A172 (cell line): ENCODE results near the gene RAB44. TPM values are rescaled to one million over a fixed set of nuclear protein-coding genes. Genes with fewer than 3 reads are reported as not detected.
A peak's percentile ranks its signal among the peaks of the same experiment; 100 is the strongest.
"Not testable (repeated sequence)": the region's sequence is repeated elsewhere in the genome, so short reads cannot be mapped to it uniquely, and the experiment has no call there.

Experiments used
- DNase-seq: peaks from one replicate; pipeline ENCODE4 v3.0.0-alpha.2; 2015; ENCODE audit warnings: low spot score
- total RNA-seq: library from RNA; depleted of rRNA; stranded (reverse); fragments of >200 nt; shearing (Covaris generic); gene quantifications from 2 replicates; pipeline ENCODE4 v1.2.3, GENCODE V29; 2014

Gene RAB44
- total RNA-seq, 1 experiment from 2014 or later = not detected

GRCh38 chr6:36686668-36687513 lies 10.7 kb upstream of the RAB44 start:
- DNase-seq = no peak

GRCh38 chr6:36688063-36688738 lies 9.4 kb upstream of the RAB44 start:
- DNase-seq = no peak

- no peak for DNase-seq
Observed at GRCh38 chr6:36688739-36689075, 8.9 kb upstream of the RAB44 start.

GRCh38 chr6:36691011-36691410 lies 6.6 kb upstream of the RAB44 start:
- no peak for DNase-seq

- no peak for DNase-seq
Observed at GRCh38 chr6:36691612-36692011, 6.0 kb upstream of the RAB44 start.

- no peak for DNase-seq
Observed at GRCh38 chr6:36692220-36692619, 5.4 kb upstream of the RAB44 start.

GRCh38 chr6:36692861-36693702 lies 4.5 kb upstream of the RAB44 start:
- no peak for DNase-seq

GRCh38 chr6:36694616-36695015 lies 3.0 kb upstream of the RAB44 start:
- no peak for DNase-seq

- DNase-seq = no peak
Observed at GRCh38 chr6:36695414-36695813, 2.2 kb upstream of the RAB44 start.

GRCh38 chr6:36698196-36698595 lies 570 bp downstream of the RAB44 start:
- DNase-seq = no peak

- no peak for DNase-seq
Observed at GRCh38 chr6:36698871-36699271, 1.2 kb downstream of the RAB44 start.

GRCh38 chr6:36699348-36699747 lies 1.7 kb downstream of the RAB44 start:
- no peak for DNase-seq

- DNase-seq = no peak
Observed at GRCh38 chr6:36700071-36700812, 2.6 kb downstream of the RAB44 start.

- DNase-seq = no peak
Observed at GRCh38 chr6:36700831-36701230, 3.2 kb downstream of the RAB44 start.

GRCh38 chr6:36701401-36701991 lies 3.9 kb downstream of the RAB44 start:
- DNase-seq = peak; percentile 76

- no peak for DNase-seq
Observed at GRCh38 chr6:36702656-36703055, 5.0 kb downstream of the RAB44 start.

- DNase-seq = no peak
Observed at GRCh38 chr6:36703081-36703606, 5.5 kb downstream of the RAB44 start.

- no peak for DNase-seq
Observed at GRCh38 chr6:36703982-36704381, 6.4 kb downstream of the RAB44 start.

- DNase-seq = not testable (repeated sequence)
Observed at GRCh38 chr6:36704961-36705577, 7.4 kb downstream of the RAB44 start.

- DNase-seq = no peak
Observed at GRCh38 chr6:36706339-36706738, 8.7 kb downstream of the RAB44 start.

GRCh38 chr6:36712816-36713215 lies 15.2 kb downstream of the RAB44 start:
- no peak for DNase-seq
